ENCODE results near the gene TFE3.

Gene TFE3

DNA sequence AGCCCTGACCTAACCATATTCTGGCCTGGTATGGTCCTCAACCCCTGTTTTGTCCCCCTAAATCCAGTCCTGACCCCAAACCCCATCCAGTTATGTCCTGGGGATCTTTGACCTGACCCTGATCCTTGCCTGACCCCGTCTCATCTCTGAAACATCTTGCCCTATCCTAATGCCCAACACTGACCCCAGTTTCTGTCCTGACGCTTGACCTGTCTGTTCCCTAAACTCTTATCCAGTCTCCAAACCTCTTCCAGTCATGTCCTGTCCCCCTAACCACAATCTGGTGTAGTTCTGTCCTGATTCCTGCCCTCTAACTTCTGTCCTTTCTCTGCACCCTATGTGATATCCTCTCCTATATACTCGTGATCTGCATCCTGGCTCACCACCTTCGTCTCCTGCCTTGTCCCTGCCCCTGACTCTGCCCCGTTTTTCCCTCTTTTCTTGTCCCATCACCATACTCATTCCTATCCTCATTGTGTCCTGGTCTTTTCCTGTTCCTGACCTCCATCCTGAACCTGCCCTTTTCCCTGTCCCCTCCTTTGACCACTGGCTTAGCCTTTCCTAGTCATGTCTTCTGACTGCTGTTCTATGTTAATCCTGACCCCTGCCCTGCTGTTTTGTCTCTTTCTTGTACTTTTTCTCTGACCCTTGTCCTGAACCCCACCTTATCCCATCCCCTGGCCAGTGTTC, 11.1 kb upstream of the TFE3 start:
- ChIA-PET POLR2A (no interaction called here), CTCF (interaction anchor here (1.0 kb wide), 1 partner anchor 10 kb away, joined by 3 read pairs; no protein-coding TSS in a partner anchor)

DNA sequence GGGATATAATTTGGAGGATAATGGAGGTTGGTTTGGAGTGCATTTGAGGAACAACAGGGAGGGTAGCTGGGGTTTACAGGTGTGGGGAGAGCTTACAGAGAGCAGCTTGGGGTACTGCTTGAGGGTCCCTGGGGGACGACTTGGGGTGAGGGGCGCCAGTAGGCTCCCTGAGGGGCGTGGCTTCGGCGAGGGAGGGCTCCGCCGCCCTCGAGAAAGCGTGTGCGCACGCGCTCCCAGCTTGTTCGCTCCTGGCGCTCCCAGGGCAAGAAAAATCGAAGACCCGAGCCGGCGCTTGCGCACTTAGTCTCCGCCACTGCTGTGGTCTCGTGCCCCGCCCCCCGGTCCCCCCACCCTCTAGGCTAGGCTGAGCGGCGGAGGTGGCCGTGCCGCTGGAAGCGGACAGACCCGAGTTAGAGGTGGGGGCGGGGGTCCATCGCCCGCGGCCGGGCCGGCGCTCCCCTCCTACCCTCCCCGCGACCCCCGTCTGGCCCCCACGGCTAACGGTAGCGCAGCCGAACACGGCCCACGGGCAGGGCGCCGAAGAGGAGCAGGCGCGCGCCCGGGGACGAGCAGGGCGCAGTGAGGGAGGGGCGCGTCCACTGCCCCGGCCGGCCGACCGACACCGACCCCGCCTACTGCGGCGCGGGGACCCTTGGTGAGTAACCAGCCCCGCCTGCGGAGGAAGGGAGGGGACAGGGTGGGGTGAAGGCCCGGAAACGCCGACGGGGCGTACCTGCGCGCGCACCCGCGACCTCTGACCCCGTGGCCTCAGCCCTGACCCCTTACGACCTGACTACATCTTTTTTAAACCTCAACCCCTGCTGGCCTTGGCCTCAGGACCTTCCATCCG, 10.3 kb upstream of the TFE3 start:
- H3K4me3 ChIP-seq (ENCODE audit: low read depth, low read length): peak overlapping the region; percentile 59
- TF ChIP-seq, protein P1, sequence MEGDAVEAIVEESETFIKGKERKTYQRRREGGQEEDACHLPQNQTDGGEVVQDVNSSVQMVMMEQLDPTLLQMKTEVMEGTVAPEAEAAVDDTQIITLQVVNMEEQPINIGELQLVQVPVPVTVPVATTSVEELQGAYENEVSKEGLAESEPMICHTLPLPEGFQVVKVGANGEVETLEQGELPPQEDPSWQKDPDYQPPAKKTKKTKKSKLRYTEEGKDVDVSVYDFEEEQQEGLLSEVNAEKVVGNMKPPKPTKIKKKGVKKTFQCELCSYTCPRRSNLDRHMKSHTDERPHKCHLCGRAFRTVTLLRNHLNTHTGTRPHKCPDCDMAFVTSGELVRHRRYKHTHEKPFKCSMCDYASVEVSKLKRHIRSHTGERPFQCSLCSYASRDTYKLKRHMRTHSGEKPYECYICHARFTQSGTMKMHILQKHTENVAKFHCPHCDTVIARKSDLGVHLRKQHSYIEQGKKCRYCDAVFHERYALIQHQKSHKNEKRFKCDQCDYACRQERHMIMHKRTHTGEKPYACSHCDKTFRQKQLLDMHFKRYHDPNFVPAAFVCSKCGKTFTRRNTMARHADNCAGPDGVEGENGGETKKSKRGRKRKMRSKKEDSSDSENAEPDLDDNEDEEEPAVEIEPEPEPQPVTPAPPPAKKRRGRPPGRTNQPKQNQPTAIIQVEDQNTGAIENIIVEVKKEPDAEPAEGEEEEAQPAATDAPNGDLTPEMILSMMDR (IDR thresholded peaks at IDR 0.05; ENCODE audit: insufficient read depth, low read length, missing control alignments): no peak
- ChIA-PET POLR2A (interaction anchor here (0.7 kb wide), 1 partner anchor 9 kb away, joined by 3 read pairs; no protein-coding TSS in a partner anchor), CTCF (interaction anchor here (1.2 kb wide), 1 partner anchor 9 kb away, joined by 7 read pairs; no protein-coding TSS in a partner anchor)
- no peak for DNase-seq (ENCODE audit: low read depth, low spot score)

More for the DNA sequence above, 11.1 kb upstream of the TFE3 start:
- TF ChIP-seq, protein P1 (IDR thresholded peaks at IDR 0.05; ENCODE audit: insufficient read depth, low read length, missing control alignments): no peak
- DNase-seq (ENCODE audit: low read depth, low spot score): no peak
- H3K4me3 ChIP-seq (ENCODE audit: low read depth, low read length): peak overlapping the region; percentile 59

DNA sequence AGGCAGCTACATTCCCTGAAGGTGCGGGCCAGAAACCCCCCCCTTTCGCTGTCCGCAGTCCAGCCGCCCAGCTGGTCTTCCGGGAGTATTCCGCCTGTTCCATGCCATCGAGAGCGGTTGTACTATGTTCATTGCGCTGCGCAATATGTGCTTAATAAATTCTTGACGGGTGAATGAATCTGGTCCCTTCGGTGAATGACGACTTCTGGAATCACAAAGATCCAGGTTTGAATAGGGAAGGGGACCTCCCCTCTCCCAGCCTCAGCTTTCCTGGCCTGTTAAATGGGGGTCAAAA, 777 bp upstream of the TFE3 start:
- no peak for DNase-seq (ENCODE audit: low read depth, low spot score)
- ChIA-PET CTCF (interaction anchor here (0.6 to 2.1 kb wide), 11 partner anchors 9 to 122 kb away, joined by 3 to 10 read pairs (median 3); partner anchors contain the start of genes KCND1 and OTUD5), POLR2A (interaction anchor here (0.9 to 1.4 kb wide), 5 partner anchors 9 to 86 kb away, joined by 3 to 8 read pairs (median 4); partner anchors contain the start of genes GRIPAP1, KCND1 and OTUD5)
- H3K4me3 ChIP-seq (ENCODE audit: low read depth, low read length): peak overlapping the region; percentile 43
- TF ChIP-seq, protein P1 (IDR thresholded peaks at IDR 0.05; ENCODE audit: insufficient read depth, low read length, missing control alignments): no peak

DNA sequence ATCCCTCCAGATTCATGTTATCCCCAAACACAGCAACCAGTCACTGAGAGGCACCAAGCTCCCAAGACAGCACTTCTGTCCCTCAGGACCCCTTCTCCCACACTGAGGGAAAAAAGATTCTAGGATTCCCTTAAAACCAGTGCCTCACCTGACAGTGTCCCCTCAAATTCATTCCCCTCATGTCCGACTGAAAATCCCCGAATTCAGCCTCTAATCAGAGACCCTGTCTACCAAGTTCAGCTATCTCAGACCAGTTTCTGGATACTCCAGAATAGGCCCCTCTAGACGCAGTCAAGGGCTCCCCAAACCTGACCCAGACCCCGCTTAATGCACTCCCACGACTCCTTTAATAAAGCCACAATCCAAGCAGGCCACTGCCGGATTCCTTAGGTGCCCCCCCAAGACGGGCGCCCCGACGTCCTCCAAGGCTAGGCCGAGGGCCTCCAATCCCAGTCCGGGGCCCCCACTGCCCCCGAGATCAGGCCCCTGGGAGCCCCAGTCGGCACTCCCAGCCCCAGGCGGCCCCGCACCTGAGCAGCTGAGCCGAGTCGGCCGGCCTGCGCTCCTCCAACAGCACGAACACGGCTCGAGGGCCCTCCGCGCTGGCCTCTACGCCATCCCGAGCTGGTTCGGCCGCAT, 457 bp downstream of the TFE3 start:
- CTCF ChIA-PET: interaction anchor here (1.4 to 1.5 kb wide), 3 partner anchors 71 to 97 kb away, joined by 3 to 6 read pairs (median 5); partner anchors contain the start of gene KCND1
- no peak for DNase-seq (ENCODE audit: low read depth, low spot score)
- POLR2A ChIA-PET: interaction anchor here (0.9 to 1.7 kb wide), 3 partner anchors 41 to 85 kb away, joined by 8 to 11 read pairs (median 8); partner anchors contain the start of genes GRIPAP1 and OTUD5
- peak overlapping the region; percentile 71 for H3K4me3 ChIP-seq (ENCODE audit: low read depth, low read length)
- TF ChIP-seq, protein P1 (IDR thresholded peaks at IDR 0.05; ENCODE audit: insufficient read depth, low read length, missing control alignments): no peak

DNA sequence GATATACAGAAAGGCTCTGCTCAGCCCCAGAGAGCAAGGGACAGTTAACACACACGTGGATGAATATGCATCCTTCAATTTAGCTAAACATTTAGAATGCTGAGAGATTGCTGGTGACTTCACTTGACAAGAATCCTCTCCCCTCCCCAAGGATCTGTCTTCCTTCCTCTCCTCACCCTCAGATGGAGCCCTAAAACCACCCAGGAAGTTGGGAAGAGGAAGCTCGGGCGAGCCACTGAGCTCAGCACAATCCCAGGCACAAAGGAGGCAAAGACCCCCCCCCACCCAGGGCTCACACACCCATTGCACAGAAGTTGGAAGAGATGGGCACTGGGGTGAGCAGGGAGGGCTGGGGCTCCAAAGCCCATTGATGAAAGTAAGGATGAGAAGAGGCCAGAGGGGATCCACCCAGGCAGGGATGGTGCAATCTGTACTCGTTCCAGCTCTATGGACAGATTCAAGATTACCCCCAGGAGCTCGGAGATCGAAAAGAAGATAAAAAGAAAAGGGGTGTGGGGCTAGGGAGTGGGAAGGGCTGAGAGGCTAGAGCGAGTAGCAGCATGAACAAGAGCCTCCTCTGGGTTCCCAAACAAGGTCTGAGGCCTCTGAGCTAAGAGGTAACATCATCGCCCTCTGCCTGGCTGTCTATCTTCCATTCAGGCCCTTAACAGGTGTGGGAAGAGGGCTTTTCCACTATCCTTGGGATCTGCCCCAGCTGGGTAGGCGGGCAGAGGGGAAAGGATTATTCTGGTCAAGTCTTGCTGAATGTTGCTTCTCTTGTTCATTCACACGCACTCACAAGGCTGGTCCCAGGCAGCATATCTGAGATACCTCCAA, 1.2 kb downstream of the TFE3 start:
- H3K4me3 ChIP-seq (ENCODE audit: low read depth, low read length): peak overlapping the region; percentile 71
- CTCF ChIA-PET: interaction anchor here (0.9 to 1.5 kb wide), 4 partner anchors 70 to 136 kb away, joined by 3 to 6 read pairs (median 4); partner anchors contain the start of gene KCND1
- no peak for DNase-seq (ENCODE audit: low read depth, low spot score)
- TF ChIP-seq, protein P1 (IDR thresholded peaks at IDR 0.05; ENCODE audit: insufficient read depth, low read length, missing control alignments): no peak
- POLR2A ChIA-PET: interaction anchor here (0.5 to 1.7 kb wide), 4 partner anchors 13 to 131 kb away, joined by 3 to 11 read pairs (median 3); partner anchors contain the start of gene OTUD5
